GM19240 (cell line): Measurements from ENCODE around the gene MTMR3.
"Not testable (repeated sequence)": the region's sequence is repeated elsewhere in the genome, so short reads cannot be mapped to it uniquely, and the experiment has no call there.

Experiments
- DNase-seq: peaks from one replicate; pipeline ENCODE4 v3.0.0; 2011; ENCODE audit warnings: low spot score; ENCODE audit not compliant: insufficient read length

The MTMR3 gene

GRCh38 chr22:30046716-30047363 is 163.9 kb downstream of the MTMR3 start:
- no peak for DNase-seq

GRCh38 chr22:30047364-30047738 is 164.4 kb downstream of the MTMR3 start:
- no peak for DNase-seq

- DNase-seq, result no peak
These were observed 165.7 kb downstream of the MTMR3 start for GRCh38 chr22:30048681-30049080.

- no peak for DNase-seq
These were observed 171.2 kb downstream of the MTMR3 start for GRCh38 chr22:30054067-30054763.

- no peak for DNase-seq
These were observed 171.7 kb downstream of the MTMR3 start for GRCh38 chr22:30054764-30055069.

- DNase-seq, result no peak
These were observed 173.0 kb downstream of the MTMR3 start for GRCh38 chr22:30056015-30056414.

GRCh38 chr22:30057375-30057774 is 174.4 kb downstream of the MTMR3 start:
- DNase-seq, result no peak

GRCh38 chr22:30059346-30060020 is 176.5 kb downstream of the MTMR3 start:
- DNase-seq, result not testable (repeated sequence)

- not testable (repeated sequence) for DNase-seq
These were observed 178.1 kb downstream of the MTMR3 start for GRCh38 chr22:30061094-30061493.

GRCh38 chr22:30062259-30062658 is 179.3 kb downstream of the MTMR3 start:
- no peak for DNase-seq

GRCh38 chr22:30062950-30063349 is 180.0 kb downstream of the MTMR3 start:
- DNase-seq, result no peak

- no peak for DNase-seq
These were observed 181.2 kb downstream of the MTMR3 start for GRCh38 chr22:30064172-30064571.

- DNase-seq, result no peak
These were observed 190.8 kb downstream of the MTMR3 start for GRCh38 chr22:30073743-30074142.

GRCh38 chr22:30074147-30074546 is 191.2 kb downstream of the MTMR3 start:
- DNase-seq, result no peak

GRCh38 chr22:30074994-30075393 is 192.0 kb downstream of the MTMR3 start:
- no peak for DNase-seq

- no peak for DNase-seq
These were observed 194.4 kb downstream of the MTMR3 start for GRCh38 chr22:30077279-30077880.

GRCh38 chr22:30078320-30079311 is 195.6 kb downstream of the MTMR3 start:
- no peak for DNase-seq

- DNase-seq, result no peak
These were observed 197.1 kb downstream of the MTMR3 start, which contains the start of gene HORMAD2 for GRCh38 chr22:30079952-30080533. HORMAD2 (plus strand) TSS chr22:30080464; CDS start chr22:30093953, 13,489 bp downstream.
